Lower lobe of right lung (tissue), 2 donors: ENCODE data around the gene MCAT. TPM values are rescaled to one million over a fixed set of nuclear protein-coding genes. Genes with fewer than 3 reads are reported as not detected.

Source experiments
- ATAC-seq, 2 donors: fragments of 200-7000 bp; cut with Tn5 transposase; one replicate each; pipeline ENCODE4 v1.9.1; 2020 to 2022; ENCODE audit warnings: mild to moderate bottlenecking in 2 of 2, moderate library complexity in 2 of 2
- DNase-seq: peaks from one replicate; pipeline ENCODE4 v3.0.0-alpha.2; 2020
- H3K27ac ChIP-seq: fragments of 200-600 bp; one replicate; pipeline ENCODE4 v1.8.0; 2022
- H3K27me3 ChIP-seq: fragments of 200-600 bp; one replicate; pipeline ENCODE4 v1.8.0; 2022; ENCODE audit warnings: low read depth
- H3K36me3 ChIP-seq: fragments of 200-600 bp; one replicate; pipeline ENCODE4 v1.8.0; 2022; ENCODE audit warnings: mild to moderate bottlenecking
- H3K4me1 ChIP-seq: fragments of 200-600 bp; one replicate; pipeline ENCODE4 v1.8.0; 2022
- H3K4me3 ChIP-seq: fragments of 200-600 bp; one replicate; pipeline ENCODE4 v1.8.0; 2022; ENCODE audit warnings: mild to moderate bottlenecking
- H3K9me3 ChIP-seq: fragments of 200-600 bp; one replicate; pipeline ENCODE4 v1.8.0; 2022
- intact Hi-C: fragments of 100-400 bp; cut with DNase I; formaldehyde crosslinking; loops from one replicate; pipeline ENCODE4 v1.11.0; 2022
- total RNA-seq: library from RNA; stranded (reverse); fragmentation: NEBNext Ultra II Directional; extraction: Animal tissue kit (Norgen Biotek cat#: 25700); gene quantifications from one replicate; pipeline ENCODE4 v1.2.1, GENCODE V29; 2021
- TF ChIP-seq, protein P1 (sequence below): fragments of 200-600 bp; IDR thresholded peaks from one replicate; pipeline ENCODE4 v1.8.0; 2022; ENCODE audit warnings: antibody characterized with exemption, mild to moderate bottlenecking
- donor health status: DM: no; HTN: yes; CAD: no; lungs with severe emphysema.

MCAT gene
- total RNA-seq, 1 donor from 2014 or later: 11.7 TPM

DNA sequence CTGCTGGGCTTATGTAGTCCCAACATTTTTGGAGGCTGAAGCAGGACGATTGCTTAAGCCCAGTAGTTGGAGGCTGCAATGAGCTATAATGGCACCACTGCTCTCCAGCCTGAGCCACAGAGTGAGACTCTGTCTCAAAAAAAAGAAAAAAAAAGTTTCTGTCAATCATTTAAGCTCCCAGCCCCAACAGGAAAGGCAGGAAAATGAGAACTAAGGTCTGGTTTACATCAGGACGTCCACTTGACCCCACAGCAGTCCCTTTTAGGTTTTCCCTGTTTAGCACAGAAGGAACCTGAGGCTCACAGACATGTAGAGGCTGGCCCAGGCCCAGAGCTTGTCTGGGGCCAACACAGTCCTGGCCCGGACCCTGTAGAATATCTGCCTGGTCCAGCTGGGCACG lies 44.8 kb downstream of the MCAT start:
- no peak overlapping the region for H3K27ac ChIP-seq
- TF ChIP-seq, protein P1, sequence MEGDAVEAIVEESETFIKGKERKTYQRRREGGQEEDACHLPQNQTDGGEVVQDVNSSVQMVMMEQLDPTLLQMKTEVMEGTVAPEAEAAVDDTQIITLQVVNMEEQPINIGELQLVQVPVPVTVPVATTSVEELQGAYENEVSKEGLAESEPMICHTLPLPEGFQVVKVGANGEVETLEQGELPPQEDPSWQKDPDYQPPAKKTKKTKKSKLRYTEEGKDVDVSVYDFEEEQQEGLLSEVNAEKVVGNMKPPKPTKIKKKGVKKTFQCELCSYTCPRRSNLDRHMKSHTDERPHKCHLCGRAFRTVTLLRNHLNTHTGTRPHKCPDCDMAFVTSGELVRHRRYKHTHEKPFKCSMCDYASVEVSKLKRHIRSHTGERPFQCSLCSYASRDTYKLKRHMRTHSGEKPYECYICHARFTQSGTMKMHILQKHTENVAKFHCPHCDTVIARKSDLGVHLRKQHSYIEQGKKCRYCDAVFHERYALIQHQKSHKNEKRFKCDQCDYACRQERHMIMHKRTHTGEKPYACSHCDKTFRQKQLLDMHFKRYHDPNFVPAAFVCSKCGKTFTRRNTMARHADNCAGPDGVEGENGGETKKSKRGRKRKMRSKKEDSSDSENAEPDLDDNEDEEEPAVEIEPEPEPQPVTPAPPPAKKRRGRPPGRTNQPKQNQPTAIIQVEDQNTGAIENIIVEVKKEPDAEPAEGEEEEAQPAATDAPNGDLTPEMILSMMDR: no peak
- ATAC-seq: no peak
- intact Hi-C loops: no loop called here
- peaks cover 5% of the 10 kb centered on the region for H3K4me1 ChIP-seq
- no peak overlapping the region for H3K4me3 ChIP-seq
- no peaks in the 10 kb centered on the region for H3K27me3 ChIP-seq
- H3K36me3 ChIP-seq: no peaks in the 10 kb centered on the region
- DNase-seq: no peak
- H3K9me3 ChIP-seq: peaks cover 5% of the 10 kb centered on the region

DNA sequence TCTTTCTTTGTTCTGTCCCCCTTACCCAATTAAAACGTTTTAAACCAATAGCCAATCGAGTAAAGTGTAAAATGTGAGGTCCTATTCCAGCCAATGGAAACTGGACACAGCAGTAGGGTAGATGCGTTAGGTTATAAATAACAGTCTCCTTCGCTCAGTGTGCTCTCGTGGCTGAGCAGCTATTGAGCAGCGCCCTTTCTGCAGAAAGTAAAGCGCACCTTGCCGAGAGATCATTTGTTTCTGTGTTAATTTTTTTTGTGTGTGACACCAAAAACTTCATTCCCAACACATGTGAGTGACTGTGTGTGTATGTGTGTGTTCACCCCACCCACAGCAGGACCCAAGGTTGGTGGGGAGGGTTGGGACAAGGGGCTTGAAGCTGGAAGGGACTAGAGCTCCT lies 46.8 kb downstream of the MCAT start:
- intact Hi-C loops: no loop called here
- no peak for ATAC-seq

DNA sequence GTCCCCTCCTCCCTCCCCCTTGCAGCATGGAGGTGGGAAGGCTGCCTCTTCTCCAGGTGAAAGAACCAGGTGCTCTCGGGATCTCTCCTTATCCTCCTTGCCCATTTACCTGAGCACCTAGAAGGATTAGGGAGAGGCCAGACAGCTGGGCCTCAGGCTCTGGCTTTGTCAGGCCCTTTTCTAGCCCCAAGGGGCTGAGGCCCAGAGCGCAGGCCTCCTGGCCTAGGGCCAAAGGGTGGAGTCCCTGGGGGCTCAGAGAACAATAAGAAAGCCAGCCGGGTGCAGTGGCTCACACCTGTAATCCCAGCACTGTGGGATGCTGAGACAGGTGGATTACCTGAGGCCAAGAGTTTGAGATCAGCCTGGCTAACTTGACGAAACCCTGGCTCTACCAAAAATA lies 48.6 kb downstream of the MCAT start:
- ATAC-seq (no peak), DNase-seq (no peak)
- Histone ChIP-seq H3K9me3 (peaks cover 5% of the 10 kb centered on the region), H3K4me3 (no peak overlapping the region), H3K4me1 (peaks cover 7% of the 10 kb centered on the region), H3K27ac (no peak overlapping the region), H3K27me3 (no peaks in the 10 kb centered on the region), H3K36me3 (no peaks in the 10 kb centered on the region)
- TF ChIP-seq, protein P1: no peak
- intact Hi-C loops: no loop called here

More for the DNA sequence above, 46.8 kb downstream of the MCAT start:
- no peak for DNase-seq
- no peaks in the 10 kb centered on the region for H3K36me3 ChIP-seq
- TF ChIP-seq, protein P1: no peak
- no peak overlapping the region for H3K4me3 ChIP-seq
- H3K4me1 ChIP-seq: peaks cover 5% of the 10 kb centered on the region
- peaks cover 5% of the 10 kb centered on the region for H3K9me3 ChIP-seq
- no peak overlapping the region for H3K27ac ChIP-seq
- no peaks in the 10 kb centered on the region for H3K27me3 ChIP-seq

DNA sequence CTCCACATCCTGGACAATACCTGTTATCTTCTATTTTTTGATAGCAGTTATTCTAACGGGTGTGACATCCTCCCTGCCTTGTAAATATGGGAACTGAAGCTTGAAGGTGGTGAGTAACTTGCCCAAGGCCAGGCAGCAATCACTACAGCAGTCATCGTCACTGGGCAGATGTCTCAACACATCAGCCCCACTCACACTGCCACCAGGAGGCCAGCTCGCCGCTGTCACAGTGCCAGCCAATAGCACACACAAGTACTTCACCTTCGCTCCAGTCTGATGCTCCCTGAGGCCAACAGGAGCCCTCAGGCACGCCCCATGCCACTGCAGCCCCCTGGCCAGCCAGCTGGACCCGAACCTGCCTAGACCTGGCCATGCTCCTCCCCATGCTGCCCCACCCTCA lies 49.1 kb downstream of the MCAT start:
- Histone ChIP-seq H3K27ac (no peak overlapping the region), H3K27me3 (no peaks in the 10 kb centered on the region), H3K4me3 (no peak overlapping the region), H3K4me1 (peaks cover 9% of the 10 kb centered on the region), H3K36me3 (no peaks in the 10 kb centered on the region), H3K9me3 (peaks cover 5% of the 10 kb centered on the region)
- ATAC-seq (no peak), DNase-seq (peak; percentile 61)
- intact Hi-C loops: no loop called here
- TF ChIP-seq, protein P1: no peak

DNA sequence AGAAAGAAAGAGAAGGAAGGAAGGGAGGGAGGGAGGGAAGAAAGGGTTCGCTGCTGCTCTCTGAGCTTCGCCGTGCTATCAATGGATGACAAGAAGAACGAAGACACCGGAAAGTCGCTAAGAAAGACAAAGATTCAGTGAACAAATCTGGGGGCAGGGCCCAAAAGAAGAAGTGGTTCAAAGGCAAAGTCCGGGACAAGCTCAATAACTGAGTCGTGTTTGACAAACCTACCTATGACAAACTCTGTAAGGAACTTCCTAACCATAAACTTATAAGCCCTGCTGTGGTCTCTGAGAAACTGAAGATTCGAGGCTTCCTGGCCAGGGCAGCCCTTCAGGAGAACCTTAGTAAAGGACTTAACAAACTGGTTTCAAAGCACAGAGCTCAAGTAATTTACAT lies 51.1 kb downstream of the MCAT start:
- Histone ChIP-seq H3K9me3 (peaks cover 5% of the 10 kb centered on the region), H3K27ac (no peak overlapping the region), H3K4me1 (peaks cover 9% of the 10 kb centered on the region), H3K4me3 (no peak overlapping the region), H3K27me3 (no peaks in the 10 kb centered on the region), H3K36me3 (no peaks in the 10 kb centered on the region)
- DNase-seq (no peak), ATAC-seq (no peak)
- intact Hi-C loops: no loop called here
- TF ChIP-seq, protein P1: no peak
